H9 (cell line): ENCODE results near the gene NMUR1. TPM values are rescaled to one million over a fixed set of nuclear protein-coding genes. Genes with fewer than 3 reads are reported as not detected.

Experiments used
- DNase-seq: peaks from one replicate; pipeline ENCODE4 v3.0.0-alpha.2; 2017
- H2AFZ ChIP-seq: one replicate; pipeline ENCODE4 v1.6.1; 2013; ENCODE audit warnings: mild to moderate bottlenecking, low read length, control low read depth, moderate library complexity
- H2AK5ac ChIP-seq: 2 replicates; pipeline ENCODE4 v1.6.1; 2013; ENCODE audit warnings: low read length, control low read depth, mixed read lengths; ENCODE audit not compliant: insufficient read length
- H2BK120ac ChIP-seq: one replicate; pipeline ENCODE4 v1.6.1; 2013; ENCODE audit warnings: low read depth, mild to moderate bottlenecking, low read length, control low read depth, inconsistent platforms; ENCODE audit not compliant: poor library complexity, severe bottlenecking
- H2BK12ac ChIP-seq: 2 replicates; pipeline ENCODE4 v1.6.1; 2013; ENCODE audit warnings: low read length, control low read depth, mixed read lengths, low read depth; ENCODE audit not compliant: insufficient read length
- H2BK15ac ChIP-seq: 2 replicates; pipeline ENCODE4 v1.6.1; 2013; ENCODE audit warnings: low read depth, low read length, control low read depth
- H2BK20ac ChIP-seq: one replicate; pipeline ENCODE4 v1.6.1; 2013; ENCODE audit warnings: low read depth, mild to moderate bottlenecking, low read length, control low read depth, inconsistent platforms; ENCODE audit not compliant: poor library complexity, severe bottlenecking
- H2BK5ac ChIP-seq: 2 replicates; pipeline ENCODE4 v1.6.1; 2013; ENCODE audit warnings: low read length, control low read depth, mixed read lengths; ENCODE audit not compliant: insufficient read length
- H3K14ac ChIP-seq: 2 replicates; pipeline ENCODE4 v1.6.1; 2013; ENCODE audit warnings: low read length, control low read depth; ENCODE audit not compliant: insufficient read depth
- H3K18ac ChIP-seq: 2 replicates; pipeline ENCODE4 v1.6.1; 2013; ENCODE audit warnings: low read depth, mild to moderate bottlenecking, mixed read lengths, low read length, control low read depth; ENCODE audit not compliant: insufficient read length
- H3K23ac ChIP-seq: 2 replicates; pipeline ENCODE4 v1.6.1; 2013; ENCODE audit warnings: low read length, control low read depth, mixed read lengths, low read depth; ENCODE audit not compliant: insufficient read length
- H3K23me2 ChIP-seq: 2 replicates; pipeline ENCODE4 v1.6.1; 2013; ENCODE audit warnings: low read depth, mild to moderate bottlenecking, mixed read lengths, low read length, control low read depth; ENCODE audit not compliant: insufficient read length, poor library complexity, severe bottlenecking
- H3K27ac ChIP-seq: 2 replicates; pipeline ENCODE4 v1.5.1; 2013; ENCODE audit warnings: low read length, control low read depth, mixed read lengths, low read depth; ENCODE audit not compliant: insufficient read length
- H3K27me3 ChIP-seq: 2 replicates; pipeline ENCODE4 v1.6.1; 2013; ENCODE audit warnings: low read length, control low read depth, inconsistent platforms; ENCODE audit not compliant: insufficient read depth
- H3K4ac ChIP-seq: 2 replicates; pipeline ENCODE4 v1.6.1; 2013; ENCODE audit warnings: low read depth, mild to moderate bottlenecking, control low read depth, inconsistent platforms, low read length, moderate library complexity
- H3K4me1 ChIP-seq: 2 replicates; pipeline ENCODE4 v1.6.1; 2013; ENCODE audit warnings: low read length, control low read depth, inconsistent platforms; ENCODE audit not compliant: insufficient read depth
- H3K4me2 ChIP-seq: 2 replicates; pipeline ENCODE4 v1.6.1; 2013; ENCODE audit warnings: low read length, control low read depth, mixed read lengths; ENCODE audit not compliant: insufficient read length, insufficient read depth
- H3K56ac ChIP-seq: 2 replicates; pipeline ENCODE4 v1.6.1; 2013; ENCODE audit warnings: low read depth, mild to moderate bottlenecking, mixed read lengths, low read length, control low read depth; ENCODE audit not compliant: insufficient read length
- H3K79me1 ChIP-seq: 2 replicates; pipeline ENCODE4 v1.6.1; 2013; ENCODE audit warnings: low read depth, mild to moderate bottlenecking, moderate library complexity, low read length, control low read depth, inconsistent platforms; ENCODE audit not compliant: insufficient read depth, poor library complexity, severe bottlenecking
- H3K79me2 ChIP-seq: 2 replicates; pipeline ENCODE4 v1.6.1; 2013; ENCODE audit warnings: low read length, control low read depth, inconsistent platforms; ENCODE audit not compliant: insufficient read depth
- H3K9ac ChIP-seq: 2 replicates; pipeline ENCODE4 v1.6.1; 2013; ENCODE audit warnings: low read length, control low read depth, mixed read lengths; ENCODE audit not compliant: insufficient read length; ENCODE audit errors: extremely low read depth
- H3K9me3 ChIP-seq: one replicate; pipeline ENCODE4 v1.6.1; 2013; ENCODE audit warnings: low read depth, low read length, inconsistent platforms; ENCODE audit not compliant: control insufficient read depth
- H3T11ph ChIP-seq: one replicate; pipeline ENCODE4 v1.6.1; 2013; ENCODE audit warnings: mild to moderate bottlenecking, low read length, control low read depth, inconsistent platforms
- H4K20me1 ChIP-seq: one replicate; pipeline ENCODE4 v1.6.1; 2013; ENCODE audit not compliant: control insufficient read depth, insufficient read length, insufficient read depth
- H4K5ac ChIP-seq: 2 replicates; pipeline ENCODE4 v1.6.1; 2013; ENCODE audit warnings: low read depth, mild to moderate bottlenecking, mixed read lengths, low read length, control low read depth; ENCODE audit not compliant: insufficient read length
- H4K8ac ChIP-seq: replicated peaks from 2 replicates; pipeline ENCODE4 v1.6.1; 2013; ENCODE audit warnings: low read length, control low read depth, mixed read lengths, low read depth; ENCODE audit not compliant: insufficient read length
- H4K91ac ChIP-seq: 2 replicates; pipeline ENCODE4 v1.6.1; 2013; ENCODE audit warnings: low read depth, mild to moderate bottlenecking, moderate library complexity, mixed read lengths, low read length, control low read depth; ENCODE audit not compliant: insufficient read length
- H3K27ac Mint-ChIP-seq, 3 experiments: 2 replicates in 2 of 3; 3 replicates in 1 of 3; pipeline ENCODE4 v1.8.0; 2020 to 2021; ENCODE audit warnings: mixed read lengths in 3 of 3, mild to moderate bottlenecking in 1 of 3, moderate library complexity in 1 of 3
- H3K27me3 Mint-ChIP-seq: 2 replicates; pipeline ENCODE4 v1.8.0; 2021; ENCODE audit warnings: low read depth, mild to moderate bottlenecking, moderate library complexity, mixed read lengths
- H3K36me3 Mint-ChIP-seq, 3 experiments: 2 replicates in 2 of 3; 3 replicates in 1 of 3; pipeline ENCODE4 v1.8.0; 2020 to 2021; ENCODE audit warnings: low read depth in 3 of 3, mixed read lengths in 3 of 3; ENCODE audit not compliant: insufficient read depth in 1 of 3
- H3K4me1 Mint-ChIP-seq, 2 experiments: 2 replicates each; pipeline ENCODE4 v1.8.0; 2020; ENCODE audit warnings: mixed read lengths in 2 of 2
- H3K4me3 Mint-ChIP-seq, 2 experiments: 2 replicates in 1 of 2; 3 replicates in 1 of 2; pipeline ENCODE4 v1.8.0; 2020 to 2021; ENCODE audit warnings: mild to moderate bottlenecking in 2 of 2, mixed read lengths in 2 of 2, moderate library complexity in 1 of 2
- H3K9me3 Mint-ChIP-seq, 2 experiments: 2 replicates in 1 of 2; 3 replicates in 1 of 2; pipeline ENCODE4 v1.8.0; 2020; ENCODE audit warnings: mild to moderate bottlenecking in 2 of 2, mixed read lengths in 2 of 2, moderate library complexity in 1 of 2
- CTCF ChIP-seq: fragments of 200-600 bp; sonication (generic); conservative IDR thresholded peaks from 3 replicates; pipeline ENCODE4 v1.8.0; 2021; ENCODE audit warnings: antibody characterized with exemption, mild to moderate bottlenecking
- WGBS: extraction: QIAGEN DNeasy Blood & Tissue Kit; methylation state at CpG from one replicate; pipeline ENCODE4 v1.1.7; 2013; ENCODE audit warnings: missing lambda C conversion rate, low lambda C conversion rate, mixed read lengths; ENCODE audit not compliant: insufficient read length; ENCODE audit errors: extremely low coverage; 5-methylcytosine and 5-hydroxymethylcytosine counted together
- total RNA-seq: library from RNA; stranded (reverse); gene quantifications from 2 replicates; pipeline ENCODE4 v1.2.1, GENCODE V29; 2021

The NMUR1 gene
- total RNA-seq, 1 experiment from 2014 or later: 0.20 TPM

DNA sequence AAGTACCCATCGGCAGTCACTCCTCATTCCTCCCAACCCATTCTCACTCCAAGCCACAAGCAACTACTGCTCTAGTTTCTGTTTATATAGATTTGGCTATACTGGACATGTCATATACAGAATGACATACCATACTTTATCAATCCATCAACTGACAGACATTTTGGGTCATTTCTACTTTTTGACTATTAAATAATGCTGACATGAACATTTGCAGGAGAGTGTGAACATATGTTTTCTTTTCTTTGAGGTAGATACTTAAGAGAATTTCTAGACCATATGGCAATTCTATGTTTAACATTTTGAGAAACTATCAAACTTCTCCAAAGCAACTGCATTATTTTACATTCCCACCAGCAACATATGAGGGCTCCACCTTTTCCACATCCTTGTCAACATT, 32.6 kb downstream of the NMUR1 start:
- no peak for TF ChIP-seq CTCF
- Histone ChIP-seq H3K9ac (no peak overlapping the region), H3K9me3 (no peaks in the 10 kb centered on the region), H3T11ph (no peak overlapping the region), H3K4me1 (no peaks in the 10 kb centered on the region), H2BK20ac (no peak overlapping the region), H2BK5ac (no peak overlapping the region), H3K56ac (no peak overlapping the region), H2BK15ac (no peak overlapping the region), H2AFZ (no peak overlapping the region), H3K27me3 (no peaks in the 10 kb centered on the region), H3K23ac (no peak overlapping the region), H3K18ac (no peak overlapping the region), H4K20me1 (no peaks in the 10 kb centered on the region), H4K8ac (no peak overlapping the region), H2BK12ac (no peak overlapping the region), H3K79me1 (no peaks in the 10 kb centered on the region), H2BK120ac (no peak overlapping the region), H4K91ac (no peak overlapping the region), H2AK5ac (no peak overlapping the region), H3K4ac (no peak overlapping the region), H3K79me2 (no peaks in the 10 kb centered on the region), H3K27ac (no peak overlapping the region), H3K23me2 (no peaks in the 10 kb centered on the region), H4K5ac (no peak overlapping the region), H3K14ac (no peak overlapping the region), H3K4me2 (no peak overlapping the region)
- H3K9me3 Mint-ChIP-seq: no peaks in the 10 kb centered on the region
- WGBS: no CpG with 5 or more reads among the region's 1 CpG
- DNase-seq: no peak
- H3K4me1 Mint-ChIP-seq: 0 out of 4 replicates have a peak, but pooled peaks cover 0 to 3% of the 10 kb centered on the region in 2 experiments
- H3K36me3 Mint-ChIP-seq: peaks cover 0 to 4% (median 0%) of the 10 kb centered on the region in 3 experiments; a peak in 2 of 7 replicates
- H3K27ac Mint-ChIP-seq: no peak overlapping the region
- H3K27me3 Mint-ChIP-seq: no peaks in the 10 kb centered on the region
- no peak overlapping the region for H3K4me3 Mint-ChIP-seq
